Body of pancreas (tissue), 4 donors: ENCODE data around the gene SUPT5H. TPM values are rescaled to one million over a fixed set of nuclear protein-coding genes. Genes with fewer than 3 reads are reported as not detected.

Experiments
- ATAC-seq: fragments of 150-250 bp; one replicate; pipeline ENCODE4 v1.9.1; 2016
- DNase-seq, 4 donors: peaks; one replicate each; pipeline ENCODE4 v3.0.0-alpha.2; 2019
- H3K27ac ChIP-seq, 4 donors: fragments of 200-600 bp; sonication (generic); 1 replicate in 3 of 4; 2 replicates in 1 of 4; pipeline versions ENCODE4 v1.5.1 to v1.6.1; 2016 to 2019; ENCODE audit warnings: mild to moderate bottlenecking in 1 of 4, mixed read lengths in 1 of 4, moderate library complexity in 1 of 4
- H3K27me3 ChIP-seq, 2 donors: fragments of 200-600 bp; sonication (generic); one replicate each; pipeline ENCODE4 v1.6.0; 2016; ENCODE audit warnings: mild to moderate bottlenecking in 1 of 2
- H3K36me3 ChIP-seq, 2 donors: fragments of 200-600 bp; sonication (generic); replicated peaks in 1 of 2; 2 replicates each; pipeline ENCODE4 v1.5.1; 2016; ENCODE audit warnings: low read depth in 2 of 2; ENCODE audit not compliant: insufficient read depth in 1 of 2
- H3K4me1 ChIP-seq: fragments of 200-600 bp; sonication (generic); one replicate; pipeline ENCODE4 v1.6.0; 2016
- H3K4me3 ChIP-seq, 2 donors: fragments of 200-600 bp; sonication (generic); 1 replicate in 1 of 2; 2 replicates in 1 of 2; pipeline ENCODE4 v1.5.1; 2016 to 2019
- H3K9me3 ChIP-seq, 3 donors: fragments of 200-600 bp; sonication (generic); 1 replicate in 2 of 3; 2 replicates in 1 of 3; pipeline ENCODE4 v1.5.1; 2016
- CTCF ChIP-seq, 7 experiments: fragments of 450-650 bp in 4 of 7; fragments of 200-600 bp in 3 of 7; sonication (generic) in 3 of 7; IDR thresholded peaks; one replicate each; pipeline ENCODE4 v1.5.1; 2016 to 2019; ENCODE audit warnings: antibody characterized with exemption in 7 of 7
- POLR2A ChIP-seq, 3 donors: fragments of 450-650 bp; IDR thresholded peaks; one replicate each; pipeline ENCODE4 v1.6.1; 2016; ENCODE audit warnings: antibody characterized with exemption in 3 of 3, mild to moderate bottlenecking in 2 of 3
- WGBS, 2 donors: methylation state at CpG; one replicate each; pipeline ENCODE4 v1.1.5; 2017; 5-methylcytosine and 5-hydroxymethylcytosine counted together
- intact Hi-C: fragments of 100-400 bp; cut with DNase I; formaldehyde crosslinking; loops from one replicate; pipeline ENCODE4 v1.15.1; 2023
- total RNA-seq, 2 donors: library from RNA; depleted of rRNA; stranded (reverse); fragments of >200 nt; gene quantifications; one replicate each; pipeline ENCODE4 v1.1.0, GENCODE V29; 2016

The SUPT5H gene
- total RNA-seq, 2 donors from 2014 or later = 82.0 to 90.3 TPM

GRCh38 chr19:39469036-39469435, 23.7 kb downstream of the SUPT5H start:
- ATAC-seq (no peak), DNase-seq (no peak)
- Histone ChIP-seq H3K9me3 (no peaks in the 10 kb centered on the region), H3K27ac (no peak overlapping the region), H3K4me1 (no peaks in the 10 kb centered on the region), H3K27me3 (no peaks in the 10 kb centered on the region), H3K4me3 (no peak overlapping the region), H3K36me3 (peaks cover 29 to 85% of the 10 kb centered on the region in 2 donors)
- WGBS, 2 donors = 80 to 85% methylated on average over 7 to 9 of the region's 11 CpGs
- intact Hi-C loops = no loop called here
- TF ChIP-seq POLR2A (IDR thresholded peaks at IDR 0.05) = no peak
- TF ChIP-seq CTCF (IDR thresholded peaks at IDR 0.05) = no peak

GRCh38 chr19:39469567-39469966, 24.2 kb downstream of the SUPT5H start:
- DNase-seq = no peak
- Histone ChIP-seq H3K27ac (no peak overlapping the region), H3K36me3 (peaks cover 35 to 86% of the 10 kb centered on the region in 2 donors), H3K9me3 (no peaks in the 10 kb centered on the region), H3K27me3 (no peaks in the 10 kb centered on the region), H3K4me1 (no peaks in the 10 kb centered on the region), H3K4me3 (no peak overlapping the region)
- no peak for TF ChIP-seq POLR2A (IDR thresholded peaks at IDR 0.05)
- TF ChIP-seq CTCF (IDR thresholded peaks at IDR 0.05) = no peak
- 72 to 91% methylated on average over 6 of the region's 6 CpGs for WGBS, 2 donors
- intact Hi-C loops = no loop called here
- ATAC-seq = no peak

GRCh38 chr19:39470724-39471339, 25.4 kb downstream of the SUPT5H start:
- TF ChIP-seq CTCF (IDR thresholded peaks at IDR 0.05) = no peak
- no peak for TF ChIP-seq POLR2A (IDR thresholded peaks at IDR 0.05)
- H3K9me3 ChIP-seq = no peaks in the 10 kb centered on the region
- DNase-seq (no peak), ATAC-seq (no peak)
- no peak overlapping the region for H3K4me3 ChIP-seq
- no peaks in the 10 kb centered on the region for H3K4me1 ChIP-seq
- H3K27ac ChIP-seq = no peak overlapping the region
- 73 to 89% methylated on average over 6 to 7 of the region's 7 CpGs for WGBS, 2 donors
- peaks cover 27 to 77% of the 10 kb centered on the region in 2 donors for H3K36me3 ChIP-seq
- H3K27me3 ChIP-seq = no peaks in the 10 kb centered on the region
- intact Hi-C loops = loop anchor here (10.0 kb wide), 1 partner anchor 64 kb away; the partner anchor contains the start of gene EID2B

GRCh38 chr19:39471756-39472536, 26.6 kb downstream of the SUPT5H start:
- peaks cover 27 to 70% of the 10 kb centered on the region in 2 donors for H3K36me3 ChIP-seq
- intact Hi-C loops = loop anchor here (10.0 kb wide), 1 partner anchor 63 kb away; the partner anchor contains the start of gene EID2B

More at GRCh38 chr19:39471756-39472536, 26.6 kb downstream of the SUPT5H start:
- H3K4me1 ChIP-seq = no peaks in the 10 kb centered on the region
- TF ChIP-seq CTCF (IDR thresholded peaks at IDR 0.05) = no peak
- no peak for TF ChIP-seq POLR2A (IDR thresholded peaks at IDR 0.05)
- no peak for DNase-seq
- H3K27me3 ChIP-seq = no peaks in the 10 kb centered on the region
- ATAC-seq = no peak
- H3K27ac ChIP-seq = no peak overlapping the region
- H3K4me3 ChIP-seq = no peak overlapping the region
- no peaks in the 10 kb centered on the region for H3K9me3 ChIP-seq
- WGBS, 2 donors = 89 to 97% methylated on average over 3 to 8 of the region's 8 CpGs
